Esophagus muscularis mucosa (tissue), 4 donors: ENCODE measurements around the gene TIMM50. TPM values are rescaled to one million over a fixed set of nuclear protein-coding genes. Genes with fewer than 3 reads are reported as not detected.
"Not testable (repeated sequence)": the region's sequence is repeated elsewhere in the genome, so short reads cannot be mapped to it uniquely, and the experiment has no call there.

ENCODE experiments used
- DNase-seq: peaks from one replicate; pipeline ENCODE4 v3.0.0-alpha.2; 2017; ENCODE audit errors: extremely low spot score
- H3K27ac ChIP-seq, 4 donors: fragments of 200-600 bp; sonication (generic); replicated peaks in 1 of 4; 1 replicate in 3 of 4; 2 replicates in 1 of 4; pipeline ENCODE4 v1.5.1; 2016 to 2019; ENCODE audit warnings: mild to moderate bottlenecking in 1 of 4
- H3K27me3 ChIP-seq, 4 donors: fragments of 200-600 bp; sonication (generic); one replicate each; pipeline versions ENCODE4 v1.5.1 to v1.6.0; 2016 to 2019
- H3K36me3 ChIP-seq, 4 donors: fragments of 200-600 bp; sonication (generic); one replicate each; pipeline ENCODE4 v1.5.1; 2016 to 2019
- H3K4me1 ChIP-seq, 4 donors: fragments of 200-600 bp; sonication (generic); one replicate each; pipeline ENCODE4 v1.5.1; 2016 to 2019
- H3K4me3 ChIP-seq, 4 donors: fragments of 200-600 bp; sonication (generic); 1 replicate in 2 of 4; 2 replicates in 2 of 4; pipeline ENCODE4 v1.5.1; 2016 to 2019; ENCODE audit warnings: mild to moderate bottlenecking in 4 of 4, moderate library complexity in 1 of 4
- H3K9me3 ChIP-seq, 4 donors: fragments of 200-600 bp; sonication (generic); 1 replicate in 3 of 4; 2 replicates in 1 of 4; pipeline ENCODE4 v1.5.1; 2016 to 2019
- CTCF ChIP-seq, 3 experiments: fragments of 200-600 bp in 2 of 3; fragments of 450-650 bp in 1 of 3; sonication (generic) in 2 of 3; IDR thresholded peaks; one replicate each; pipeline ENCODE4 v1.5.1; 2017 to 2019; ENCODE audit warnings: antibody characterized with exemption in 3 of 3, mild to moderate bottlenecking in 2 of 3, moderate library complexity in 1 of 3
- EP300 ChIP-seq: sonication (generic); formaldehyde crosslinking; IDR thresholded peaks from one replicate; pipeline ENCODE4 v1.6.1; 2017; ENCODE audit warnings: antibody characterized with exemption
- POLR2A ChIP-seq: fragments of 450-650 bp; IDR thresholded peaks from one replicate; pipeline ENCODE4 v1.6.1; 2017; ENCODE audit warnings: antibody characterized with exemption, moderate library complexity, mild to moderate bottlenecking, low read depth
- POLR2AphosphoS5 ChIP-seq, 2 donors: sonication (generic); formaldehyde crosslinking; IDR thresholded peaks; one replicate each; pipeline ENCODE4 v1.6.1; 2017; ENCODE audit warnings: antibody characterized with exemption in 2 of 2
- WGBS: methylation state at CpG from one replicate; pipeline ENCODE4 v1.1.5; 2018; 5-methylcytosine and 5-hydroxymethylcytosine counted together
- intact Hi-C: fragments of 100-400 bp; cut with DNase I; formaldehyde crosslinking; loops from one replicate; pipeline ENCODE4 v1.15.1; 2023
- total RNA-seq, 4 donors: library from RNA; depleted of rRNA; stranded (reverse); fragments of >200 nt; gene quantifications; one replicate each; pipeline versions ENCODE4 v1.1.0 to v1.2.1, GENCODE V29; 2016

The TIMM50 gene
- total RNA-seq, 4 donors from 2014 or later: 36.1 to 58.0 (median 51.3) TPM

GRCh38 chr19:39474139-39474620, 6.5 kb upstream of the TIMM50 start:
- no peak for DNase-seq
- TF ChIP-seq CTCF (IDR thresholded peaks at IDR 0.05) (peak; percentile 49 to 80 (median 65)), POLR2A (no peak)
- no peaks in the 10 kb centered on the region for H3K27me3 ChIP-seq
- no peak overlapping the region for H3K4me3 ChIP-seq
- peaks cover 0 to 3% (median 0%) of the 10 kb centered on the region in 4 donors for H3K4me1 ChIP-seq
- intact Hi-C loops: loop anchor here (5.0 kb wide), 1 partner anchor 58 kb away; the partner anchor contains the start of gene EID2B
- WGBS: 35% methylated on average over 3 of the region's 9 CpGs
- H3K27ac ChIP-seq: peak overlapping the region in 2 of 4 donors; percentile 8 to 19
- H3K9me3 ChIP-seq: no peaks in the 10 kb centered on the region
- peaks cover 63 to 81% (median 74%) of the 10 kb centered on the region in 4 donors for H3K36me3 ChIP-seq

- H3K4me1 ChIP-seq: peaks cover 6 to 9% (median 7%) of the 10 kb centered on the region in 4 donors
- peaks cover 47 to 65% (median 58%) of the 10 kb centered on the region in 4 donors for H3K36me3 ChIP-seq
- H3K27me3 ChIP-seq: no peaks in the 10 kb centered on the region
- intact Hi-C loops: no loop called here
- no peak for TF ChIP-seq EP300
- no peak for TF ChIP-seq POLR2AphosphoS5 (IDR thresholded peaks at IDR 0.05)
- TF ChIP-seq POLR2A: no peak
- no peak for TF ChIP-seq CTCF (IDR thresholded peaks at IDR 0.05)
- H3K27ac ChIP-seq: no peak overlapping the region
- 100% methylated on average over 2 of the region's 2 CpGs for WGBS
- no peaks in the 10 kb centered on the region for H3K9me3 ChIP-seq
- no peak for DNase-seq
- H3K4me3 ChIP-seq: no peak overlapping the region
These were observed 4.9 kb upstream of the TIMM50 start for GRCh38 chr19:39475748-39476147.

- H3K27me3 ChIP-seq, H3K9me3 ChIP-seq, H3K4me3 ChIP-seq, intact Hi-C loops, DNase-seq: not testable (repeated sequence)
- Histone ChIP-seq H3K4me1 (peaks cover 18 to 32% (median 18%) of the 10 kb centered on the region in 4 donors), H3K27ac (peak overlapping the region in 1 of 4 donors; percentile 77), H3K36me3 (peaks cover 19 to 47% (median 35%) of the 10 kb centered on the region in 4 donors)
- 81% methylated on average over 9 of the region's 11 CpGs for WGBS
These were observed 1.3 kb upstream of the TIMM50 start for GRCh38 chr19:39479319-39479801.

- Histone ChIP-seq H3K4me1 (peaks cover 18 to 32% (median 18%) of the 10 kb centered on the region in 4 donors), H3K27me3 (no peaks in the 10 kb centered on the region), H3K4me3 (peak overlapping the region; percentile 66 to 97 (median 82)), H3K36me3 (peaks cover 19 to 47% (median 34%) of the 10 kb centered on the region in 4 donors), H3K9me3 (no peaks in the 10 kb centered on the region), H3K27ac (peak overlapping the region; percentile 75 to 87 (median 81))
- no peak for TF ChIP-seq POLR2AphosphoS5 (IDR thresholded peaks at IDR 0.05)
- no peak for TF ChIP-seq POLR2A
- TF ChIP-seq CTCF (IDR thresholded peaks at IDR 0.05): no peak
- TF ChIP-seq EP300: no peak
- 61% methylated on average over 10 of the region's 10 CpGs for WGBS
- intact Hi-C loops: no loop called here
- no peak for DNase-seq
These were observed 722 bp upstream of the TIMM50 start for GRCh38 chr19:39479916-39480315.

- Histone ChIP-seq H3K4me1 (peaks cover 15 to 32% (median 18%) of the 10 kb centered on the region in 4 donors), H3K9me3 (no peaks in the 10 kb centered on the region), H3K27ac (peak overlapping the region; percentile 75 to 87 (median 81)), H3K36me3 (peaks cover 18 to 47% (median 35%) of the 10 kb centered on the region in 4 donors), H3K27me3 (no peaks in the 10 kb centered on the region), H3K4me3 (peak overlapping the region; percentile 66 to 97 (median 82))
- DNase-seq: no peak
- no peak for TF ChIP-seq POLR2AphosphoS5 (IDR thresholded peaks at IDR 0.05)
- WGBS: 0% methylated on average over 10 of the region's 12 CpGs
- intact Hi-C loops: no loop called here
These were observed 549 bp downstream of the TIMM50 start for GRCh38 chr19:39481229-39481545.

- Histone ChIP-seq H3K27me3 (no peaks in the 10 kb centered on the region), H3K36me3 (peaks cover 23 to 47% (median 36%) of the 10 kb centered on the region in 4 donors), H3K27ac (peak overlapping the region in 1 of 4 donors; percentile 77), H3K4me3 (peak overlapping the region; percentile 66 to 97 (median 82)), H3K4me1 (peaks cover 15 to 32% (median 18%) of the 10 kb centered on the region in 4 donors), H3K9me3 (no peaks in the 10 kb centered on the region)
- 78% methylated on average over 5 of the region's 11 CpGs for WGBS
- DNase-seq: no peak
- intact Hi-C loops: no loop called here
- TF ChIP-seq EP300 (no peak), POLR2A (no peak), CTCF (IDR thresholded peaks at IDR 0.05) (no peak), POLR2AphosphoS5 (IDR thresholded peaks at IDR 0.05) (no peak)
These were observed 1.0 kb downstream of the TIMM50 start for GRCh38 chr19:39481676-39482075.
